H9 (cell line): ENCODE results near the gene SLC6A7. TPM values are rescaled to one million over a fixed set of nuclear protein-coding genes. Genes with fewer than 3 reads are reported as not detected.

Experiments used
- DNase-seq: peaks from one replicate; pipeline ENCODE4 v3.0.0-alpha.2; 2017
- H2AFZ ChIP-seq: one replicate; pipeline ENCODE4 v1.6.1; 2013; ENCODE audit warnings: mild to moderate bottlenecking, low read length, control low read depth, moderate library complexity
- H2AK5ac ChIP-seq: 2 replicates; pipeline ENCODE4 v1.6.1; 2013; ENCODE audit warnings: low read length, control low read depth, mixed read lengths; ENCODE audit not compliant: insufficient read length
- H2BK120ac ChIP-seq: one replicate; pipeline ENCODE4 v1.6.1; 2013; ENCODE audit warnings: low read depth, mild to moderate bottlenecking, low read length, control low read depth, inconsistent platforms; ENCODE audit not compliant: poor library complexity, severe bottlenecking
- H2BK12ac ChIP-seq: 2 replicates; pipeline ENCODE4 v1.6.1; 2013; ENCODE audit warnings: low read length, control low read depth, mixed read lengths, low read depth; ENCODE audit not compliant: insufficient read length
- H2BK15ac ChIP-seq: 2 replicates; pipeline ENCODE4 v1.6.1; 2013; ENCODE audit warnings: low read depth, low read length, control low read depth
- H2BK20ac ChIP-seq: one replicate; pipeline ENCODE4 v1.6.1; 2013; ENCODE audit warnings: low read depth, mild to moderate bottlenecking, low read length, control low read depth, inconsistent platforms; ENCODE audit not compliant: poor library complexity, severe bottlenecking
- H2BK5ac ChIP-seq: 2 replicates; pipeline ENCODE4 v1.6.1; 2013; ENCODE audit warnings: low read length, control low read depth, mixed read lengths; ENCODE audit not compliant: insufficient read length
- H3K14ac ChIP-seq: 2 replicates; pipeline ENCODE4 v1.6.1; 2013; ENCODE audit warnings: low read length, control low read depth; ENCODE audit not compliant: insufficient read depth
- H3K18ac ChIP-seq: 2 replicates; pipeline ENCODE4 v1.6.1; 2013; ENCODE audit warnings: low read depth, mild to moderate bottlenecking, mixed read lengths, low read length, control low read depth; ENCODE audit not compliant: insufficient read length
- H3K23ac ChIP-seq: 2 replicates; pipeline ENCODE4 v1.6.1; 2013; ENCODE audit warnings: low read length, control low read depth, mixed read lengths, low read depth; ENCODE audit not compliant: insufficient read length
- H3K23me2 ChIP-seq: 2 replicates; pipeline ENCODE4 v1.6.1; 2013; ENCODE audit warnings: low read depth, mild to moderate bottlenecking, mixed read lengths, low read length, control low read depth; ENCODE audit not compliant: insufficient read length, poor library complexity, severe bottlenecking
- H3K27ac ChIP-seq: 2 replicates; pipeline ENCODE4 v1.5.1; 2013; ENCODE audit warnings: low read length, control low read depth, mixed read lengths, low read depth; ENCODE audit not compliant: insufficient read length
- H3K27me3 ChIP-seq: 2 replicates; pipeline ENCODE4 v1.6.1; 2013; ENCODE audit warnings: low read length, control low read depth, inconsistent platforms; ENCODE audit not compliant: insufficient read depth
- H3K4ac ChIP-seq: 2 replicates; pipeline ENCODE4 v1.6.1; 2013; ENCODE audit warnings: low read depth, mild to moderate bottlenecking, control low read depth, inconsistent platforms, low read length, moderate library complexity
- H3K4me1 ChIP-seq: 2 replicates; pipeline ENCODE4 v1.6.1; 2013; ENCODE audit warnings: low read length, control low read depth, inconsistent platforms; ENCODE audit not compliant: insufficient read depth
- H3K4me2 ChIP-seq: 2 replicates; pipeline ENCODE4 v1.6.1; 2013; ENCODE audit warnings: low read length, control low read depth, mixed read lengths; ENCODE audit not compliant: insufficient read length, insufficient read depth
- H3K56ac ChIP-seq: 2 replicates; pipeline ENCODE4 v1.6.1; 2013; ENCODE audit warnings: low read depth, mild to moderate bottlenecking, mixed read lengths, low read length, control low read depth; ENCODE audit not compliant: insufficient read length
- H3K79me1 ChIP-seq: 2 replicates; pipeline ENCODE4 v1.6.1; 2013; ENCODE audit warnings: low read depth, mild to moderate bottlenecking, moderate library complexity, low read length, control low read depth, inconsistent platforms; ENCODE audit not compliant: insufficient read depth, poor library complexity, severe bottlenecking
- H3K79me2 ChIP-seq: 2 replicates; pipeline ENCODE4 v1.6.1; 2013; ENCODE audit warnings: low read length, control low read depth, inconsistent platforms; ENCODE audit not compliant: insufficient read depth
- H3K9ac ChIP-seq: 2 replicates; pipeline ENCODE4 v1.6.1; 2013; ENCODE audit warnings: low read length, control low read depth, mixed read lengths; ENCODE audit not compliant: insufficient read length; ENCODE audit errors: extremely low read depth
- H3K9me3 ChIP-seq: one replicate; pipeline ENCODE4 v1.6.1; 2013; ENCODE audit warnings: low read depth, low read length, inconsistent platforms; ENCODE audit not compliant: control insufficient read depth
- H3T11ph ChIP-seq: one replicate; pipeline ENCODE4 v1.6.1; 2013; ENCODE audit warnings: mild to moderate bottlenecking, low read length, control low read depth, inconsistent platforms
- H4K20me1 ChIP-seq: one replicate; pipeline ENCODE4 v1.6.1; 2013; ENCODE audit not compliant: control insufficient read depth, insufficient read length, insufficient read depth
- H4K5ac ChIP-seq: 2 replicates; pipeline ENCODE4 v1.6.1; 2013; ENCODE audit warnings: low read depth, mild to moderate bottlenecking, mixed read lengths, low read length, control low read depth; ENCODE audit not compliant: insufficient read length
- H4K8ac ChIP-seq: replicated peaks from 2 replicates; pipeline ENCODE4 v1.6.1; 2013; ENCODE audit warnings: low read length, control low read depth, mixed read lengths, low read depth; ENCODE audit not compliant: insufficient read length
- H4K91ac ChIP-seq: 2 replicates; pipeline ENCODE4 v1.6.1; 2013; ENCODE audit warnings: low read depth, mild to moderate bottlenecking, moderate library complexity, mixed read lengths, low read length, control low read depth; ENCODE audit not compliant: insufficient read length
- H3K27ac Mint-ChIP-seq, 3 experiments: 2 replicates in 2 of 3; 3 replicates in 1 of 3; pipeline ENCODE4 v1.8.0; 2020 to 2021; ENCODE audit warnings: mixed read lengths in 3 of 3, mild to moderate bottlenecking in 1 of 3, moderate library complexity in 1 of 3
- H3K27me3 Mint-ChIP-seq: 2 replicates; pipeline ENCODE4 v1.8.0; 2021; ENCODE audit warnings: low read depth, mild to moderate bottlenecking, moderate library complexity, mixed read lengths
- H3K36me3 Mint-ChIP-seq, 3 experiments: 2 replicates in 2 of 3; 3 replicates in 1 of 3; pipeline ENCODE4 v1.8.0; 2020 to 2021; ENCODE audit warnings: low read depth in 3 of 3, mixed read lengths in 3 of 3; ENCODE audit not compliant: insufficient read depth in 1 of 3
- H3K4me1 Mint-ChIP-seq, 2 experiments: 2 replicates each; pipeline ENCODE4 v1.8.0; 2020; ENCODE audit warnings: mixed read lengths in 2 of 2
- H3K4me3 Mint-ChIP-seq, 2 experiments: 2 replicates in 1 of 2; 3 replicates in 1 of 2; pipeline ENCODE4 v1.8.0; 2020 to 2021; ENCODE audit warnings: mild to moderate bottlenecking in 2 of 2, mixed read lengths in 2 of 2, moderate library complexity in 1 of 2
- H3K9me3 Mint-ChIP-seq, 2 experiments: 2 replicates in 1 of 2; 3 replicates in 1 of 2; pipeline ENCODE4 v1.8.0; 2020; ENCODE audit warnings: mild to moderate bottlenecking in 2 of 2, mixed read lengths in 2 of 2, moderate library complexity in 1 of 2
- CTCF ChIP-seq: fragments of 200-600 bp; sonication (generic); conservative IDR thresholded peaks from 3 replicates; pipeline ENCODE4 v1.8.0; 2021; ENCODE audit warnings: antibody characterized with exemption, mild to moderate bottlenecking
- WGBS: extraction: QIAGEN DNeasy Blood & Tissue Kit; methylation state at CpG from one replicate; pipeline ENCODE4 v1.1.7; 2013; ENCODE audit warnings: missing lambda C conversion rate, low lambda C conversion rate, mixed read lengths; ENCODE audit not compliant: insufficient read length; ENCODE audit errors: extremely low coverage; 5-methylcytosine and 5-hydroxymethylcytosine counted together
- total RNA-seq: library from RNA; stranded (reverse); gene quantifications from 2 replicates; pipeline ENCODE4 v1.2.1, GENCODE V29; 2021

The SLC6A7 gene
- total RNA-seq, 1 experiment from 2014 or later: not detected

- H2BK15ac ChIP-seq: no peak overlapping the region
- no peaks in the 10 kb centered on the region for H3K9me3 ChIP-seq
- Mint-ChIP-seq H3K4me3 (no peak overlapping the region), H3K27ac (no peak overlapping the region; a peak in 1 of 7 replicates), H3K36me3 (no peaks in the 10 kb centered on the region; a peak in 1 of 7 replicates), H3K9me3 (no peaks in the 10 kb centered on the region), H3K4me1 (peaks cover 5 to 10% of the 10 kb centered on the region in 2 experiments), H3K27me3 (peaks cover 2% of the 10 kb centered on the region; the same call in 1 of the 2 replicates)
- H3K79me1 ChIP-seq: no peaks in the 10 kb centered on the region
- no peaks in the 10 kb centered on the region for H4K20me1 ChIP-seq
- no peak overlapping the region for H3K56ac ChIP-seq
- H3K4ac ChIP-seq: no peak overlapping the region
- H4K8ac ChIP-seq: no peak overlapping the region
- no peaks in the 10 kb centered on the region for H3K79me2 ChIP-seq
- H3K23me2 ChIP-seq: no peaks in the 10 kb centered on the region
- no peaks in the 10 kb centered on the region; the same call in 1 of the 2 replicates for H3K4me1 ChIP-seq
- no peak overlapping the region for H2BK20ac ChIP-seq
- H3K9ac ChIP-seq: no peak overlapping the region
- H3T11ph ChIP-seq: no peak overlapping the region
- H2AFZ ChIP-seq: no peak overlapping the region
- H3K23ac ChIP-seq: no peak overlapping the region
- WGBS: no CpG with 5 or more reads among the region's 7 CpGs
- H4K91ac ChIP-seq: no peak overlapping the region
- no peak overlapping the region for H2BK5ac ChIP-seq
- no peak overlapping the region for H2AK5ac ChIP-seq
- no peak overlapping the region for H3K4me2 ChIP-seq
- DNase-seq: no peak
- no peak overlapping the region for H2BK12ac ChIP-seq
- no peak overlapping the region for H3K14ac ChIP-seq
- no peaks in the 10 kb centered on the region for H3K27me3 ChIP-seq
- H2BK120ac ChIP-seq: no peak overlapping the region
- TF ChIP-seq CTCF: no peak
- H3K27ac ChIP-seq: no peak overlapping the region
- no peak overlapping the region for H3K18ac ChIP-seq
- H4K5ac ChIP-seq: no peak overlapping the region
Measured at GRCh38 chr5:150251504-150251903, 61.6 kb downstream of the SLC6A7 start.
